HG03159 (cell line): ENCODE measurements around the gene SERINC5.

ENCODE experiments used
- ATAC-seq: cut with Tn5 transposase; IDR thresholded peaks from one replicate; pipeline ENCODE4 v1.9.1; 2021; ENCODE audit warnings: mild to moderate bottlenecking, moderate library complexity; ENCODE audit not compliant: unreplicated experiment

SERINC5 gene

DNA sequence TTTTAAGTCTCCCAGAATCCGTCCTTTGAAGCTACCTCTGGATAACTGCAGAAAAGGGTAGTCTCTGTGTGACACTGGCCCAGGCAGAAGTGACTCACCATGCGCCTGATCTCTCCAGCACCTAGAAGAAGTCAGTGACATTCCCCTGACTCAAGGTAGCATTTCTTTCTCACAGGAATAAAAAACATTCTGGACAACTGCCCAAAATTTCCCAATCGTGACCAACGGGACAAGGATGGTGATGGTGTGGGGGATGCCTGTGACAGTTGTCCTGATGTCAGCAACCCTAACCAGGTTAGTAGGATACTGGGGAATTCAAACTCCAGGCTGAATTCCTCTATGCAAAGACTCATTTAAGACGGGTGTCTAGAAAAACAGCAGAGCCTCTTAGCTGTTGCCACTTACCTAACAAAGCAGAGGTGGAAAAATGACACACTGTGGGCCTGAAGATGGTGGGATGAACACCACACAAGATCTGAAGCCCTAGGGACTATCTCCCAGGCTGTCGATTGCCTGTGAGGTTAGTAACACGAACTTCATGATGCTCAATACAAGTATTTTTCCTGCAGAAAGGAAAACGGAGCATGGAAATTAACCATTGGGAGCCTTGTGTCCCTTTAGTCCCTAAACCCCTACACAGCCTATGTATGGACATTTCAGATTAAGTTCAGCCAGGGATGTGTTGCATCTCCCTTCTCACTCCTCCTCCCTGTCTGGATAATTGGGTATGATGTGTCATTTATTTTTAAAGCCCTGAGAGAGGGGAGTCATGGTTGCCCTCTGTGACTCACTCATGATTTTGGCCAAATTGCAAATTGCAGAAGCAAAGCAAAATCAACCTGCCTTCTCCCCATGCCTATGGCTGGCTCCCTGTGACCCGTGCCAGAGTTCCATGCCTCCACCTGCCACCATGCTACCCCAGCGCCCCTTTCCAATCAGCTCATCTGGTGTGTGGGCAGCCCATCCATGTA lies 183.5 kb downstream of the SERINC5 start:
- ATAC-seq, result no peak

- ATAC-seq, result no peak
These were observed 184.3 kb downstream of the SERINC5 start for GRCh38 chr5:80071510-80072021.

GRCh38 chr5:80070338-80071056 lies 185.4 kb downstream of the SERINC5 start:
- no peak for ATAC-seq

DNA sequence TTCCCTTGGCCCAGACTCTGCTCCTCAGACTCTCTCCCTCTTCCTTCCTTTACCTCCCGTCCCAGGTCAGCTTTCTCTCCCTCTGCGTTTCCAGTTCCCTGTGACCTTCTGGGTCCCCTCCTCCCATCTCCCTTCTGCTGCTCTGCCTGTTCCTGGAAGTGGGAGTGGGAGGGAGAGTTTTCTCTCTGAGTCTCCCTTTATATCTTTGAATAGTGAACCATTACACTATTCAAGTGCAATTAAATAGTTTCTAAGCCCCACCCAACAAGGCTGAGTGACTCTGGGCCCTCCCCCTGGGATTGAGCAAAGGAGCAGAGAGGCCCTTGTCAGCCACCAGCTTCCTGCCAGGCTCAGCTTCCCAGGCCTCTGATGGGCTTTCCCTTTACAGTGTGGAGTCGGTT lies 185.9 kb downstream of the SERINC5 start:
- no peak for ATAC-seq

DNA sequence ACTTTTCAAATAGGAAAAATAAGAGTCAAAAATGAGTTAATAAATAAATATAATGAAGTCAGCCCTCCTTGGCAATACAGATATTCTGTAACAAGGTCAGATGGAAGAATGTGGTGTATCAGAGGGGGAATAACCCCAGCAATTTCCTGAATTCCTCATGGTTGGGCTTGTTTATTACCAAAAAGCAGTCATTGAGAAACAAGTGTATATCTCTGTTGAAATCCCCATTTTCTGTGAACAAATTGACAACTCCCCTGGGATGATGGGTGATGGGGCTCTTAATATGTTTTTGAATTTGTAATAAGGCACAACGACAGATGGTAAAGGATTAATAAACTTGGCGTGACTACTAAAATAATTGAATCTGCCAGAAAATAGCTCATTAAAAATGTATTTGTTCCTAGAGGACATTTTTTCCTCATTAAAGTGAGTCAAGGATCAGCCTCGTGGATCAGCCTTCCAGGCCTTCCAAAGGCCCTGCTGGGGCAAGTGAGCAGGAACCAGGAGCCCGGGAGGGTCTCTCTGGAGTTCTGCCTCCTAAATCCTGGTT lies 186.5 kb downstream of the SERINC5 start:
- no peak for ATAC-seq

GRCh38 chr5:80068775-80069174 lies 187.1 kb downstream of the SERINC5 start:
- ATAC-seq, result no peak

DNA sequence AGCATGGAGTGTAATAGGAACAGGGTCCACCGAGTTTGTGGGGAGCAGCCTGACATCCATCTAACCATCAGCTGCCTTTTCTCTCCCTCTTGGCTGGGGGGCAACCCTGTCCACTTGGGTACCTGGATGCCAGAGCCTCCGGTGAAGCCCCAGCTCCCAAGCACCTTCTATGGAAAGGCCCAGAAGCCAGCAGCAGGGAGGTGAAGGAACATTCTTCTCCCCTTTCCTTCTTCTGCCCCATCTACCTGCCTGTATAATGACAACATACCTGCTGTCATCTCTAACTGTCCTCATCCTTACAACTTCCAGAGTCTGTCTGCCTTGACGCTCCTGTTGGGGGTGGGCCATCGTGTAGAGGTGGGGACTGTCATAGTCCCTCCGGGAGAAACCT lies 187.6 kb downstream of the SERINC5 start:
- no peak for ATAC-seq

DNA sequence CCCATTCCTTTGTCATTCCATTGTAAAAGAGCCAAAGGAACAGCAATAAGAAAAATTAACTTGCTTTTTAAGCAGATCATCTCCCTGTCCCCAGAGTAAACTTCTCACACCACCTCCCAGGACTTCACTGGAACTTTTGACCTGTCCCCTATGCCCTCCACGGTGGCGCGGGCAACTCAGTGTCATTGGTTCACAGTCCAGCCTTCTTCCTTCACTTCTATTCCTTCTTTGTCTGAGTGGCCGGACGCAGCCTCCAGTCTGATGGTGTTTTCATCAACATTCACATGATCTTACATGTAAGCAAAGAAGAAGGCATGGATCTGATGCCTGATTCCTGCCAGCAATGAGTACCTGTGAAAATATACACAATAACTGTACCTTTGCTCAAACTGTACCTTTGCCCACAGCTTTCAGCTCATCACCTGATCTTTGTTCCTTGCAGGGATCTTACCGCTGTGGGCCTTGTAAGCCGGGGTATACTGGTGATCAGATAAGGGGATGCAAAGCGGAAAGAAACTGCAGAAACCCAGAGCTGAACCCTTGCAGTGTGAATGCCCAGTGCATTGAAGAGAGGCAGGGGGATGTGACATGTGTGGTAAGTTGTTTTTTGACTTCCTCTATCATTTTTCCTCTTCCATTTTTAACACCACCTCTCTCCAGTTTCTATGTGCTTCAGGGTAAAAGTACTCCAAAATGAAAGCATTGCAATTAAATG lies 188.2 kb downstream of the SERINC5 start:
- no peak for ATAC-seq

DNA sequence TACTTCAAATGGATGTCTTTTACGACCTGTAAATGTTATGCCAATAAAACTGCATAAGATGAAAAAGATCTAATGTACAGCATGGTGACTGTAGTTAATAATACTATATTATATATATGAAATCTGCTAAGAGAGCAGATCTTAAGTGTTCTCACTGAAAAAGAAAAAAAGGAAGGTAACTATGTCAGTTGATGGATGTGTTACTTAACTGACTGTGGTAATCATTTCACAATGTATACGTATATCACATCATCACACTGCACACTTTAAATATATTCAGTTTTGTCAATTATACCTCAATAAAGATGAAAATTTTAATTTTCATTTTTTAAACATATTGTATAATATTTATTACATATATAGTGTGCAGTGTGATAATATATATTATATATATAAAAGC lies 188.8 kb downstream of the SERINC5 start:
- no peak for ATAC-seq

DNA sequence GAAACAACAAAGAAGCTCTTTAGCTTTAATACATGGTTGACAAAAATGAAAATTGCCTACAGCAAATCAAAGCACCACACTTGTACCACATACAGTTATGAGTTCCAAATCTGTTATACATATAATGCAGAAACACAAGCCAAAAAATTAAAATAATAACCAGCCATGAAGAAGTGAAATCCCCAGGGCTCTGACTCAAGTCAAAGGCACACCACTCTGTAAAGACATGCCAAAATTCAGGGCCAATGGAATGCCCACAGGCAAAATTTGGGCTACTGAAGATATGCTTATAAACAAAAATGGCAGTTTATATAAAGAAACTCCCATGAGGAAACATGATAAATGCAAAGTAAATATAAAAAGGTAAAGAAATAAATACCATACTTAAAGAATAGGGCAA lies 191.7 kb downstream of the SERINC5 start:
- no peak for ATAC-seq
